HG03135 (cell line): ENCODE results near the gene NEUROD2.

ENCODE experiments used
- ATAC-seq: cut with Tn5 transposase; IDR thresholded peaks from one replicate; pipeline ENCODE4 v1.9.1; 2021; ENCODE audit warnings: mild to moderate bottlenecking, moderate library complexity; ENCODE audit not compliant: unreplicated experiment

The NEUROD2 gene

DNA sequence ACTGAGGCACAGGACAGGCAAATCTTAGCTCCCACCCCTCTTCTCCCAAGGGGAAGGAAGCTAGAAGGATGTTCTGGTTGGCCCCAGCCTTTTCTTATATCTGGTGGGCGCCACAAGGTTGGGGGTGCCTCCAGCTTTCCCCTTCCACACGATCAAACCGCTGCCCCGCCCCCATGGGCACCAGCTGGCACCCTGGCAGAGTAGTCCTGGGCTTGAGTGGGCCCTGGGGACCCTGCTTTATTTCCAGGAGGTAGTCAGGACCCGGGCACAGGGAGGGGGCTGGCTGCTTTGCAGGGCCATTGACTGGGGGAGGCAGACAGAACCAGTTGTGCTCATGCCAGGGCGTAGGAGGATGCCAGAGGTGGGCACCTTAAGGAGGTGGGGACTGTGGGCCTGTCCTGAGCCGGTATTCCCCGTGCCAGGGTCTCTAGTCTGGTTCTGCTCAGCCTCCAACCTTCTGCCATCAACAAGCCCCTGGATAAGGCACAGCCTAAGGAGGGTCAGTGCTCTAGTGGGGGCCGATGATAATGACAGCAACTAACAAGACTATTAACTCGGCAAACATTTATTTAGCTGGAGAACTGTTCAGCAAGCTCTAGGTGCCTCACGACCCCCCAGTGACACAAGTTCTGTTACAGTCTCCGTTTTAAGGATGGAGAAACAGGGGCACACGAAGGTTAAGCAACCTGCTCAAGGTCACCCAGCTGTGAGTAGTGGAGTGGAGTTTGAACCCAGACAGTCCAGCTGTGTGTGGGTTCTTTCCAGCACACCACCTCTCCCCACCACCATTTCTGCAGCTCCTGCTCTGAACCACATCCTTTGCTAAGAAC, 11.5 kb upstream of the NEUROD2 start:
- ATAC-seq: no peak

DNA sequence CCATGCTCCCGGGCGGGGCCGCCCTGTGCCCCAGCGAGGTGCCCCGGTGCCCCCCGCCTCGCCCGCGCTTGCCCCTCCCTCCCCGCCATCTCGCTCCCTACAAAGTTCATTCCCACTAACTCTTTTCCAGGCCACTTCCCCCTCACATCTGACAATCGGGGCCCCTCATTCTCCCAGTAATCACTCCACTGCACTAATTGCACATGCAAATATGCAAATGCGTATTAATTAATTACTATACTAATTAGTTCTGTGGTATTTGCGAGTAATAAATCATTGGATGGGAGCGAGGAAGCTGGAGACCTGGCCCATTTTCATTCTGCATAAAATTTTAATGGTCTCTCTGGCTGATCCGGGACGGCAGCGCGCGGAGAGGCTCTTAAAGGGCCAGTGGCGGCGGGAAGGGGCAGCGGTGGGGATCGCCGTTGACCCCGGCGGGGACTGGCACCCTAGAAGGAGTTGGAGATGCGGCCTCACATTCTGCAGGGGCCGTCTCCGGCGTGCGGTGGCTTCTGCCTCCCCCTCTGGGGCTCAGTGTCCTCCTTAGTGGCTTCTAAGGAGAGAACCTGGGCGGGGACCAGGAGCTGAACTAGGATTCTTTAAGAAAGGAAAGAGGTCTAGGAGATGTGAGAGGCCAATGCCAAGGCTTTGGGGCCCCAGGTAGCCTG, 10.7 kb upstream of the NEUROD2 start:
- no peak for ATAC-seq

DNA sequence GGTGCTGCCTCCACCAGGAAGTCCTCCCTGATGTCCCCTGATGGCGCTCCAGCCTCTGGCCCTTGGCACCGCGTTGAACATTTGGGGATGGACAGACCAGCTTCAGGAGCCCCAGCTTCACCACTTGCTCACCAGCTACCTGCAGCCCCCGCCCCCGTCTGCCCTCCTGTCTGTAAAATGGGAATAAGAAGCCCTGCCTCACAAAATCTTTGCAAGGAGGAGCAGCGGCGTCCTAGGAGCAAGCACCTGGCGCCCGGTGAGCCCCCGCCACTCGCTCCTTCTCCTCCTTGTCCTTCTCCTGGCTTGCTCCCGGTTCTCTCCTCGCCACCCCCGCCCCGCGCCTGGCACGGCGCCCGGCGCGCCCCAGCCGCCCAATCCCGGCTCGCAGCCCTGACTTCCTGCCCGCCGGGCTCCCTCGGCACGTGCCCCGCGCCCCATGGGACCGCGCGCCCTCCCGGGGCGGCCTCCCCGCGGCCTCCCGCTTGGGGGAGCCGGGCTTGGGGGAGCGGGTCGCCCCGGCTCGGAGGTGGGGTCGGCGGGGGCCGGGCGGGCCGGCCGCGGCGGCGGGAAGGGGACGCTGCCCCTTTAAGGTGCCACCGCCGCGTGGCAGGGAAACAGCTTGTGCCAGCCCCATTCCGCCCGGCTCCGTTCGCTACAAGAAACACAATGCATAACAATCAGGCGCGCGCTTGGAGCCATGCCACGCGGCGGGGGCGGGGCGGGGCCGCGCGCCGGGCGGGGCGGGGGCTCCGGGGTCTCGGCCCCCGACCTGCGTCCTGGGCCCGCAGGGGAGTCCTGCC, 9.9 kb upstream of the NEUROD2 start:
- no peak for ATAC-seq

DNA sequence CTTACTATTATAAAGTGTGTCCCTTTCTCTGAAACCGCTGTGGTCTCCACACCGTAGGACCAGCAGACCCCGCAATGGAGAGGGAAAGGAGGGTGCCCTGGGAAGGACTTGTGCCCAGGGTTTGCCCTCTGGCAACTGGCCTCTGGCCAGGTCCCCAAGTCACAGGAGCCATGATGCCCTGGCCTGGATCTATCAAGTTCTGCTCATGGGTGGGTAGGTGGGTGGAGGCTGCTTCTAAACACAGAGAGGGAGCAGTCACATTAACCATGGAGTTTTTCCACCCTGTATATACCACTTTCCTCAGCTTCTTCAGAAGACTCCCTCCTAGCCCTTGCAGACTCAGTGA, 9.4 kb upstream of the NEUROD2 start:
- ATAC-seq: no peak

DNA sequence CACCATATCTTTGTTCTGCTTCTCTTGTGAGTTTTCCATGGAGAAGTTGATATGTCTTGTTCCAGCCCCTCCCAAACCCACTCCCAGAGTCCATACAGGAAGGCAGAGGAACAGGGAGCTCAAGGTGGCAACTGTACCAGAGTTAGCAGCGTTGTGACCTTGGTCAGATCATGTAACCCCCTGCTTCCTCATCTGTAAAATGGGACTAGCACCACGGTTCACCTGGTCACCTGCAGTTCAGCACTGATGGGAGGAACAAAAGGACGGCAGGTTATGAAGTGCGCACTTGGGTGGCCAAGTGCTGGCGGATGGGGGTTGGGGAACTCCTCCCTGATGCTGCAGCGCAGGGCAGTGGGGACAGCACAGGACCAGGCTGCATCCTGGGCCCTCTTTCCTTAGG, 7.7 kb upstream of the NEUROD2 start:
- no peak for ATAC-seq

DNA sequence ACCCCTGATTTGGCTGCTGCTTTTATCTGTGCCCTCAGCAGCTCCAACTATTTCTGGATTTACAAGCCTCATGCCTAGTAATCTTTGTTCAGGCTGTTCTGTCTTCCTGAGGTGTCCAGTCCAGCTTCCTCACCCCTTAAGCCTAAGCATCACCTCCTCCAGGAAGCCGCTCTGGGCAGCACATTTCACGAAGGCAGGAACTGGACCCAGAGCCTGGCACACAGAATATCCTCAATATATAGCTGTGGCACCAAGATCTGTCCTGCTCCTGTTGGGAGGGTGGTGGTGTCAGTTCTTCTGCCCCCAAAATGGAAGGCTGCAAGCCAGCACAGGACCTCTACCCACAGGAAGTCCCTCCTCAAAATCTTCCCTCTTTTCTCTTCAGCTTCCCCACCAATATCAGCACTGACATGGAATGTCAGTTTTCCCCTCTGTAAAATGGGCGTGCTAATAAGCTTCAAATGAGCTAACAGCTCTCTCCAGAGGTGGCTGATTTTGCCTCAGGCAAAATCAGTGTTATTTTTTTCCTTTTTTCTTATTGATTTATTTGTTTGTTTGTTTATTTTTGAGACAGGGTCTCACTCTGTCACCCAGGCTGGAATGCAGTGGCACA, 6.9 kb upstream of the NEUROD2 start:
- no peak for ATAC-seq

DNA sequence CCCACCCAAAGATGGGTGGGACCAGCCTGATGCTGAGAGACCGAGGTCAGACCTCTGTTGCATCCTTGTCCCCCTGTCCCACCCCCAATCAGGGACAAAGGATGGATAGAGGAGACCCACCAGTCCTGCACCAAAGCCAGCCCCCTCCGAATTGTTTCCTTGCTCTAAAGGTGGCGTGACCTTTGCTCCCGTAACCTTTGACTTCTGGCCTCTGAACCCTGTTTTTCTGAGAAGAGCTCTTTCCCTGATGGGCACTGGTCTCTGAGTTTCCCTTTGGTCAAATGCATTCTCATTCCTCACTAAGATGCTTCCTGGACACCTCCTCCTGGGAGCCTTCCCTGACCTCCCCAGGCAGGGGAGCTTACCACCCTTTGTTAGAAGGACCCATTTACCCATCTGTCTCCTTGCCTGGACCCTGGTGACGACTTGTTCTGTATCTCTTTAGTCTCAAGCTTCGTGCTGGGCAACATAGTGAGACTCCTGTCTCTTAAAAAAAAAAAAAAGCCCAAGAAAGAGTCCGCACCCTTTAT, 5.3 kb upstream of the NEUROD2 start:
- no peak for ATAC-seq

DNA sequence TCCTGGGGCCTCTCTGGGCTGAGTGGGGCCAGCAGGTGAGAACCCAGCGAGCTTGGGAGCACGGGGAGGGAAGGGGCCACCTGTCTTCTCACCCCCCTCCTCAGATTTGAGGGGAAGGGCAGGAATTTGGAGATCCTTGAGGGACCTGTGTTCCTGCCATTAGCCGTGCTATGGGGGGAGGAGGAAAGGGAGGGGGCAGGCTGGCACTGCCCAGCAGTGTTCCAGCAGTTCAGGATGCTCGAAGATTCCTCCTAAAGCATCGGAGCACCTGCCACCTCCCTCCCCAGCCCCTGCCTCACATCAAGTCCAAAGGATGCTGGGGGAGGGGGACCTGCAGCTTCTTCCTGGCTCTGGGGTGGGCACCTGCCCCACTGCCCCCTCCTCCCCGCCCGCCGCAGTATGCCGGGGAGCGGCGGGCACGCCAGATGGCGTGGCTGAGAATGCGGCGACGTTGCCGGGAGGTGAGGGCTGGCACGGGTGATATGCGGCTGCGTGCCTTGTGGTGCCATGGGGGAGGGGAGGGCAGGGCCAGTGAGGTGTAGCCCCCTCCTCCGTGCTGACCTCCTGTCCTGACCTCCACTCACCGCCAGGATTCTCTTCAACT, 4.7 kb upstream of the NEUROD2 start:
- ATAC-seq: no peak

DNA sequence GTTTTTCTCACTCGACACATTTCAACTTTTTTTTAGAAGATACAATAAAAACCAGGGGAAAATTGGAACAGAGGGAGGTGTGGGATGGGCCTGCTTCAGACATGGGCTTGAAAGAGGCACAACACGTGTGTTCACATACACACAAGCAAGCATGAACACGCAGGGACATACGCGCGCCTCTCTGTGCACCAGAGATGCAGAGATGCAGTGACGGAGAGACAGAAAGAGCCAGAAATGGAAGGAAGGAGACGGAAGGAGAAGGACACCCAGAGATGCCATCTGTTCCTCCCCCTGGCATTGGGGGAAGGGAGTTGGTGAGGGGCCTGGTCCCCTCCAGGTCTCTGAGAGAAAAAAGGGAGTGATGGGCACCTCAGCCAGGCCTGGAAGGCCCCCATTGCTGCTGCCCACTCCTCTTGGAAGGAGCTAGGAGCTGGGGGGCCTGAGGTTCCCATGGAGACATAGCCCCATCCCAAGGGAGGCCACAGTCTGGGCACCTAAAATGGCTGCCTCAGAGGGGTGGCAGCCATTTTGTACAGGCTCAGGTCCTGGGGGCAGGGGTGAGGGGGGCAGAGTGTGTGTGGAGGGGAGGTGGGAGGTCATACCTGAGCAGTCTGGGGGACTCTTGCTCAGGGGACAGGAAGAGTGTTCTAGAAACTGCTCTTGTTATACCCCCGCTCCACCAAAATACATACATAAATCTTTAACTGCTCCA, 3.8 kb upstream of the NEUROD2 start:
- ATAC-seq: no peak

DNA sequence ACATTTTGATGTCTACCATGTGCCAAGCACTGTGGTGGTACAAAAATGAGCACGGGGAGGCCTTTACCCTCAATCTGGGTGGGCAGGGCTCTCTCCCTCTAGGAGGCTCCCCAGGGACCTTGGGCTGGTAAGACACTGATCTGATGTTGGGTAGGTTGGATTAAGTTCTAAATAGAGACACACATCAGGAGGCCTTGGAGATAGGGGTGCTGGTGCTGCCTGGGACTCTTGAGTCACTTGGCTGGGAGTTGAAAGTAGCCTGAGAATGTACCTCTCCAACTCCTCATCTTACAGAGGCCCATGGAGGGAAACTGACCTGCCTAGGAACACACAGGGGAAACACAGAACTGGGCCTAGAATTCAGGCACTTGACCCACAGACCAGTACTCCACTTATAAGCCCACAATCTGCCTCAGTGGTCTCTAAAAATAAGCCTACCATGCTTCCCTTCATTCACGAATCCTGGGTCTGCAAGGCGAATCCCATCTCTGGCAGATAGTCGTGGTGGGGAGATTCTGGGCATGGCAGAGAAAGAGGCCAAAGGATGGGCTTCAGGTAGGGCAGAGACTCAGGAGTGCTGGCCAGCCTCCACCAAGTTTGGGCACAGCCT, 1.8 kb upstream of the NEUROD2 start:
- no peak for ATAC-seq

DNA sequence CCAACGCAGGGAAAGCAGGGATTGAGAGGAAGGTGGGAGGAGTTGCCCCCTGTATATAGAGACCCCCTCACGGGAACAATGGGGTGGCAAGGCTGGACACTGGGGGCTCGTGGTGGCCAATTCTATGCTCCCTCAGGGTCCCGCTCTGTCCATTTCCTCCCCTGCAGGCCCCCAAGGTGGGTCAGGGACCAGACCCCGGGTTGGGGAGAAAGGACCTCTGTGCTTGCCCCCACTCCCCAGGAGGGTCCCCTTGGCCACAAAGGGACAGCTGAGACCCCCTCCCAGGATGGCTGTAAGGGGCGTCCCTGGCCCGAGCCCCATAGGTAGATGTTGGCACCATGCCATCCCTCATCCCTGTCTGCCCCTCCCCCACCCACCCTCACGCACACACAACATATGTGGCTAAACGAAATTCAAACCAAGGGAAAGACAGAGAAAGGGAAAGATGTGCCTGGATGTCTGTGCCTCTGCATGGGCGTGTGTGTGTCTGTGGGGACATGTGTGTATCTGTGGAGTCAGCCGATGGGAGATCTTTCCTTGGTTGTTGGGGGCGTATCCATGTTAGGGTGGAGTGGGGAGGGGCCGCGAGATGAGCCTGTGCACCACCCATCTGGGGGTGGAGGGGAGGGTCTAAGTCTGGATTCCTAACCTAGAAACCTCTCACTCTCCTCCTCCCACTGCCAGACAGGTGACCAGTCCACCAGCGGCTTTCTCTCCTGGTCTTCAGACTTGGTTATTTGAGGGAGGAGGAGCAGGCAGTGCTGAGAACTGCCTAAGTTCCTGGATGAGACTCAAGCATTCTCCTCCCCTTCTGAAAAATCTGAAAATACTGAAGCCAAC, 642 bp upstream of the NEUROD2 start:
- no peak for ATAC-seq

DNA sequence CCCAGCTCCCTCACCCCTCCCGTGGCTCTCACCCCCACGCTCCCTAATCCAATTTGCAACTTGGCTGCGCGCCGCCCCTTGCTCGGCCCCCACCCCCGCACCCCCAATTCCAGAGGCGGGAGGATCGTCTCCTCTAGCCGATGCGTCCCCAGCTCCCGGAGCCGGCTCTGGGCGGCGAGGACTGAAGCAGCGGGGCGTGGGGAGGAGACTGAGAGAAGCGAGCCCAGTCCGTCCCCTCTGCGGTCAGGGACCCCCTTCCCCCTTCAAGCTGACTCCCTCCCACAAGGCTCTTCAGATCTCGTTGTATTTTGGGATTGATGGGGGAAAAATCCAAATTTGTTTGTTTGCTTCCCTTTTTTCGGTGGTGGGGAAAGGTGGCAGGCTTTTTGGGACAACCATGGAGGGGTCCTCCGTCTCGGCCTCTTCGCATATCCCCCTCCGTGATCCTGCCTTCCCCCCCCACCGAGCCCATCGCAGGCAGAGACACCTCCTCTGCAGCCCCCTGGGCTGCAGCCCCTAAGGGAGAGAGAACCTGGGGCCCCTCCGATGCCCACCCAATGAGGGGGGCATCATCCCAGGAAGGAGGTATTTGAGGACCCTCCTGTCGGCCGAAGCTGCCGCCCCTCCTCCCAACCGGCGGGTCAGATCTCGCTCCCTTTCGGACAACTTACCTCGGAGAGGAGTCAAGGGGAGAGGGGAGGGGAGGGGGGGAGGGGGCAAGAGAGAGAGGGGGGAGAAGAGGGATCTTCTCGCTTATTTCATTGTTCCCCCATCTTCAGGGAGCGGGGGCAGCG, 466 bp downstream of the NEUROD2 start:
- ATAC-seq: no peak

DNA sequence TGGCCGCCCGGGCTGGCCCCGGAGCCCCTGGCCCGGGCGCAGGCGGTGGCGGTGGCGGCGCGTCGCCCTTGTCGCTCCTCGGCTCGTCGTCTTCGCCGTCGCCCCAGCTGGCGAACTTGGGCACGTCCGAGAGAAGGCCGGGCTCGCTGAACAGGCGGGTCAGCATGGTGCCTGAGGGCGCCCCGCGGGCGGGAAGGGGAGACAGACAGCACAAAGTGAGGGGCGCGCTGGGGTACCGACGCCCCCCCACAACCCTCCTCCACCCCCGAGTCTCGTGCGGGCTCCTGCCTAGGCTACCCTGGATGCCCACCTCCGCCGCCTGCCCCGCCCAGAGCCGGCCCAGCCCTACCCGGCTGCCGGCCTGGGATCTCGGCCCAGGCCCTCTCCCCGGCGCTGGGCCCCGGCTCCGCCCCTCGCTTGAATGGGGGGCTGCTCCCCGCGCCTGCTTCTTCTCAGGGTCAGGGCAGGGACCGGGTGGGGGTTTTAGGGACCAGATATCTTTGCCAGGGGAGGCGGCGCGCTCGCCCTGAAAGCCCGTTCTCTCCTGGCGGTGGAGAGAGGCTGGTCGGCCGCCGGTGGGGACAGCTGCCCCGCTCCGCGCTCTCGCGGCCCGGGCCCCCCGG, 1.2 kb downstream of the NEUROD2 start:
- ATAC-seq: no peak

DNA sequence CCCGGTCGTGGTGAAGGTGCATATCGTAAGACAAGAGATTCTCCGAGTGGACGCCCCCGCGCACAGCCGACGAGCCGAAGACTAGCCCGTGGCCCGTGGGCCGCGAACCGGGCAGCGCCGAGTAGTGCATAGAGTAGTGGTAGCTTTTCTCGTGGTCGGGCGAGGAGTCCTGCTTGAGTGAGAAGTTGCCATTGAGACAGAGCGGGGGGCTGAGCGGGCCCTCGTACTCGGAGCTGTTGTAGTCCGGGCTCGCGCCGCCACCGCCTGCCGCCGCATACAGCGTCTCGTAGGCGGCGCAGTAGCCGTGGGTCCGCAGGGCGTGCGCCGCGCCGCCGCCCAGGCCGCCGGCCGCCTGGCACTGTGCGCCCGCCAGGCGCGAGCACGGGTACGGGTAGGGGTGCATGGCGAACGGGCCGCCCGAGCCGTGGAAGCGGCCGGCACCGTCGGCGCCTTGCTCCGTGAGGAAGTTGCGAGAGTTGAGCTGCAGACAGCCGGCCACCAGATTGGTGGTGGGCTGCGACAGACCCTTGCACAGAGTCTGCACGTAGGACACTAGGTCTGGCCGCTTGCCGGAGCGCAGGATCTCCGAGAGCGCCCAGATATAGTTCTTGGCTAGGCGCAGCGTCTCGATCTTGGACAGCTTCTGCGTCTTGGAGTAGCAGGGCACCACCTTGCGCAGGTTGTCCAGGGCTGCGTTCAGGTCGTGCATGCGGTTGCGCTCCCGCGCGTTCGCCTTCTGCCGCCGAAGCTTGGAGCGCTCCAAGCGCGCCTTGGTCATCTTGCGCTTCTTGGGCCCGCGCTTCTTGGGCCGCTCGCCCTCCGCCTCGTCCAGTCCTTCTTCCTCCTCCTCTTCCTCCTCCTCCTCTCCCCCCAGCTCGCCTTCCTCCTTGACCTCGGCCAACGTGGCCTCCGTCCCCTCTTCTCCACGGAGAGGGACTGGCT, 2.0 kb downstream of the NEUROD2 start:
- ATAC-seq: no peak

DNA sequence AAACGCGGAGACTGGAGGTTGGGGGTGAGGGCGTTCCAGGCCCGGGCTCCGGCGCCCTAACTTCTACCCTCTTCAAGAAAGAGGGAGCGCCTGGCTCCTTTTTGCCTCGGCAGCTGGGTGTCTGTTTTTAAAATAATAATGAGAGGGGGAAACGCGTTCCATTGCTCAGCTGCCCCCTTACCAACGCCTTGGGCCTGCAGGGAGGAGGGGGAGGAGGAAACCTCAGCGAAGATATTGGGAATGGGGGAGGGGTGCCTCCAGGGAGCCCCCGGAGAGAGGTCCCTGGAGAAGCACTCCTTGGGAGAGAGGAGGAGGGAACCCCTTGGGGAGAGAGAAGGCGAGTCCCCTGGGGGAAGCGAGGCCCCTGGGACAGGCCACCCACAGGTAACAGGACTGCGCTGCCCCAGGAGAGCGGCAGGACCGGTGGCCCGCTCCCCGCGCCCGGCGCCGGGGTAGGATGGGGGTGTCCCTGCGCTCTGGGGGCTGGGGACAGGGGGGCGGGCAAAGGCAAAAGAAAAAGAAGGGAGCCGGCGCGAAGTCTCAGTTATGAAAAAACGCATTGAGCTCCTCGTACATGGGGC, 2.7 kb downstream of the NEUROD2 start:
- ATAC-seq: no peak
